HG02623 (cell line): Measurements from ENCODE around the gene TKTL1.
A peak's percentile ranks its signal among the peaks of the same experiment; 100 is the strongest.

Experiments used
- ATAC-seq: cut with Tn5 transposase; IDR thresholded peaks from one replicate; pipeline ENCODE4 v1.9.1; 2021; ENCODE audit warnings: moderate library complexity; ENCODE audit not compliant: unreplicated experiment

The TKTL1 gene

GRCh38 chrX:154374313-154375155 is 78.9 kb downstream of the TKTL1 start, which contains the start of gene FLNA:
Gene FLNA (minus strand): TSS chrX:154374634. CDS start chrX:154371245, 3,389 bp downstream.
- no peak for ATAC-seq

GRCh38 chrX:154375156-154375504 is 79.5 kb downstream of the TKTL1 start:
- no peak for ATAC-seq

GRCh38 chrX:154376774-154377173 is 81.2 kb downstream of the TKTL1 start:
- no peak for ATAC-seq

DNA sequence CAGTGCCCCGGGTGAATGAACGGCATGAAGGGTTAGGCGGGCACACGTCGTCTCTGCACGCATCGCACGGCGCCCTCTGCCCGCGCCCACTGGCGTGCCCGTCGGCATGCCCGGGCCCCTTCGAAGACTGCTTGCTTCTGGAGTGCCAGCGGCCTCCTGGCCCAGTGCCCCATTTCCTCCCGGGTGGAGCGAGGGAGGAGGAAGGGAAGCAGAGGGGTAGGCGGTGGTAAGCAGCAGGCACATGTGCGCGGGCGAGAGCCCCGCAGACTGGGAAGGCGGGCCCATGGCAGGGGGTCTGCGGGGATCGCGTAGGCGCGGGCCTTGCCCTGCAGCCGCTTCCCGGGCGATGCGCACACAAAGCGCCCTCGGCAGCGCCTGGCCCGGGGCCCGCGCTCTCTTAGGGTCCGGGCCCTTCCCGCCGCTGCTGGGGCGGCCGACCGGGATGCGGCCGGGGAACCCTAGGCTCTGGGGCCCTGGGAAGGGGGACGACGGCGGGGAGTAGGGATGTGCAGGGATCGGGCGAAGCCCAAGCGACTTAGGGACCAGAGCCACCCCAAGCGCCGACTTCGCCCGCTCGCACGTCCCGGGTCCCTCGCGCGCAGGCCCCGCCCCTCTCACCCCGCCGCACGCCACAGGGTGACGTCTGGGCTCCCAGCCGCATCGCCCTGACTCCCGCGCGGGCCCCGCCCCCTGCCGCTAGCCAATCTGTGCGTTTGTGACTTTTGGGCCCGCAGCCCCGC is 82.6 kb downstream of the TKTL1 start:
- no peak for ATAC-seq

GRCh38 chrX:154378799-154379568 is 83.4 kb downstream of the TKTL1 start, which contains the start of gene EMD:
Gene EMD (plus strand): TSS chrX:154379295. CDS start chrX:154379485, 190 bp downstream.
- peak; percentile 82 for ATAC-seq

DNA sequence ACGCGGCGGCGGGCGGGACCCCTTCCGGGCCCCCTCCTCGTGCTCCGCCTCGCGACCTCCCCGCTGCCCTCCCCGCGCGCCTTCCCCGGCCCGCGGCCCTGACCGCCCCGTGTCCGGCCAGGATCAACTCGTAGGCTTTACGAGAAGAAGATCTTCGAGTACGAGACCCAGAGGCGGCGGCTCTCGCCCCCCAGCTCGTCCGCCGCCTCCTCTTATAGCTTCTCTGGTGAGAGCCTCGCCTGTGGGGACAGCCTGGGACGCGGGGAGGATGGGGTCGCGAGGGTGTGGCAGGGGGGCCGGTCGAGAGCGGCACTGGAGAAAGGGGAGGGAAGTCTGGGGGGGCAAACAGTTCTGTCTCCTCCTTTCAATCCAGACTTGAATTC is 84.0 kb downstream of the TKTL1 start:
- no peak for ATAC-seq
